Sciatic nerve (tissue), 2 donors: ENCODE measurements around the gene PYGO2. TPM values are rescaled to one million over a fixed set of nuclear protein-coding genes. Genes with fewer than 3 reads are reported as not detected.
"Not testable (repeated sequence)": the region's sequence is repeated elsewhere in the genome, so short reads cannot be mapped to it uniquely, and the experiment has no call there.

Experiments
- ATAC-seq: fragments of 200-7000 bp; cut with Tn5 transposase; one replicate; pipeline ENCODE4 v1.9.1; 2020; ENCODE audit warnings: mild to moderate bottlenecking, moderate library complexity
- DNase-seq: peaks from one replicate; pipeline ENCODE4 v3.0.0-alpha.2; 2020; ENCODE audit warnings: low spot score
- intact Hi-C: fragments of 100-400 bp; cut with DNase I; formaldehyde crosslinking; loops from one replicate; pipeline ENCODE4 v1.14.2; 2022
- total RNA-seq: library from RNA; stranded (reverse); fragmentation: NEBNext Ultra II Directional; extraction: Animal tissue kit (Norgen Biotek cat#: 25700); gene quantifications from one replicate; pipeline ENCODE4 v1.2.1, GENCODE V29; 2021
- donor health status: DM: no; HTN: no; CAD: no.
- donor health status: DM: no; HTN: no; CAD: no.

PYGO2 gene
- total RNA-seq, 1 donor from 2014 or later: 25.0 TPM

DNA sequence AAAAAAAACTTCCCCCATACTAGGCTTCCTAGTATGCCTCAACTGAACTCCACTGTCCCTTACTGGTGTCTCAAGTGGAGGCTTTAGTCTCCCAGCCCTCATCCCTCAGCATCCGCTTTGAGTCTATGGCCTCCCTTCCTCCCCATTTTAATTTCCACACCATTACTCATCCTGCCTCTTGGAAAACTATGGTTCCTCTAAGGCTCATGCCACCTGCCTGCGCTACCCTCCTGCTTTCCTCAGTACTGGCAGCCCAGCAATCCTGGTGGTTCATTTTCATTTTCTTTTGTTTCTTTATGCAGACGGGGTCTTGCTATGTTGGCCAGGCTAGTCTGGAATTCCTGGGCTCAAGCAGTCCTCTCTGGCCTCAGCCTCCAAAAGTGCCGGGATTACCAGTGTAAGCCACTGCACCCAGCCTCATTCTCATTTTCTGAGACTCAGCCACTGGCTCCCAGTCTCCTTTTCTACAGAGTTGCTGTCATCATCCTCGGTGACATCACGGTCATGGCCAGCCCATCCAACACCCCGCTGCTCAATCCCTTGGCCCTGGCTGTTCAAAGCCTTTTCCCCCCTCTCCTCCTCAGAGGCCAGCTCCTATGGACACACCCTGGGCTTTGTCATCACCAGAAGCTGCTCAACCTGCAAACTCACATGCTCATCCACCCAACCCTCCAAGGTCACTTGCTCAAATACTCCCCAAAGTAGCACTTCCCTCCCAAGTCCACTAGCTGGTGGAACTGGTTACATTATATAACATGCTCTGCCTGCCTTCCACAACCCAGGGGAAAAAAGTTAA is 22.8 kb downstream of the PYGO2 start:
- no peak for ATAC-seq
- intact Hi-C loops: no loop called here
- no peak for DNase-seq

DNA sequence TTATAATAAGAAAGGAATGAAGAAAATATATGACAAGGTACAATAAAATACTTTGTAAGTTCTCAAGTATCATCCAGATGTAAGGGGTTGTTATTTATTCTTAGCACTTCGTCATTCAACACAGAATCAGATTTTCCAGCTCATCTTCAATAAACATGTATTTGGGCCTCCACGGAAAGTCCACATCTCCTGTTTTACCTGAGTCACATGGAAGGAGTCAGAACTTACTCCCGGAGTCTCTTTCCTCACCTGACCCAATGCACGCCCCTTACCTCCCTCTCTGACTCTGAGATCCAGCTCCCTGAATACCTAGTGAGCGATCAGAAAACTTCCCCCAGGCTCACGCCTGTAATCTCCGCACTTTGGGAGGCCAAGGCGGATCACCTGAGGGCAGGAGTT is 23.6 kb downstream of the PYGO2 start:
- no peak for ATAC-seq
- intact Hi-C loops: no loop called here
- no peak for DNase-seq

DNA sequence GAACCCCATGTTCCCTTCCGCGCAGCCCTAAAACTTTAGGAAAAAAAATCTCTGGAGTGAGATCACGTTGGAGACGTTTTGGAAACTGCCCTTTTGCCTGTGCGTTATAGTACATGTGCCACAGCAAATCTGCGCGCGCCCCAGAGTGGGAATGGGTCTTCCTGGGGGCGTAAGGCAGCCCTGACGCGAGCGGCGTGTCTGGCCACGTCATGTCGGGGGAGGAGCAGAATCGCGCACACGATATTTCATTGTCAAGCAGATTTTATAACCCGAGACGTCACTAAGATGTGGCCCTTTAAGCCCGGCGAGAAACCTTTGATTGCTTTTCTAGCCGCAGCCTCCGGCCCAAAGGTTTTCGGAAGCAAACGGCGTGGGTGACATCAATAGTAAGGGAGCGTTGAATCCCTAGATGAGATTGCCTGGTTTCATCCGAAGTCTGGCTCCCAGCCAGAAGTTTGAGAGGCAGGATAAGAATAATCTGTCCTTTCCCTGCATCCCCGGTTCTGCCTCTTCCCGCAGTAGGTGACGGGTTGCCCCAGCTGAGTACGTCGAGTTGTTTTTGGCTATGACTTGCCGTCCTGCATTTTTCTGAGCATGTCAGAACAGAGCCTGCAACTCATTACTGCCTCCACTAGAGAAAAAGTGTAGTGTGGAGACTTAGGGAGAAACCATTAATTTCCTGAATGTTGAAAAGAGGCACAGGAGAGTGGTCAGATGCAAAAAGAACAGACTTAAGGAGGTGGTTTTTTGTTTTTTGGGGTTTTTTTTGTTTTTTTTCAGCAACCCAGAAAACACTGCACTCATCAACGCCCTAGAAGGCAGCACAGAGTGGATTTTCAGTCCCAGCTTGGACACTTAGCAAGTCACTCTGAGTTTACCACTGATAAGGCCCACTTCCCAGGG is 24.2 kb downstream of the PYGO2 start:
- ATAC-seq (peak; percentile 95), DNase-seq (peak; percentile 95)
- intact Hi-C loops: no loop called here

DNA sequence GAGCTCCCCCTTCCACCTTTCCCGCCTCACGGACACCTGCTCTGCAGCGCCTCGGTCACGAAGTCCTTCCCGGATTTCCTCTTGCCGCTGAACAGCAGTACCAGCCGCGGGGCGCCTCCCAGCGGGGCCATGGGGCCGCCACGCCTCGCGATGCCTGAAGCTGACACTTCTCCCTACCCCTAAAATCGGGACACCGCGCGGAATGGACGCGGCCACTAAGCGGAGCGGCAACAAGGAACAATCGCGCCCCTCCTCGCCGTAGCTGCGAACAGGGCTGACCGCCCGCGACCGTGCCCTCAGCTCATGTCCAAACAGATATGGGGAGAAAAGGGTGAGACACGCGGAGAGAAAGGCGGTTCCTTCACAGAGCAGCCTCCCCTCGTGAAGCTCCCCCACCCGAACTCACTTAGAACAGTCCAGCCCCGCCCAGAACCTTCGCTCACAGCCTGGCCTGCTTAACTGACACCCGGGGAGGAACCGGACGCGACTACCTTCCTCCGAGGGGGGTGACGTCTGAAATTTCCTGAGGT is 25.0 kb downstream of the PYGO2 start, which contains the start of gene PMVK:
Gene PMVK, minus strand, starts transcription at position 165 of the 530 bp plus-strand sequence. Its CDS starts 34 bp downstream, at position 131.
- DNase-seq (peak; percentile 96), ATAC-seq (peak; percentile 97)
- intact Hi-C loops: no loop called here

DNA sequence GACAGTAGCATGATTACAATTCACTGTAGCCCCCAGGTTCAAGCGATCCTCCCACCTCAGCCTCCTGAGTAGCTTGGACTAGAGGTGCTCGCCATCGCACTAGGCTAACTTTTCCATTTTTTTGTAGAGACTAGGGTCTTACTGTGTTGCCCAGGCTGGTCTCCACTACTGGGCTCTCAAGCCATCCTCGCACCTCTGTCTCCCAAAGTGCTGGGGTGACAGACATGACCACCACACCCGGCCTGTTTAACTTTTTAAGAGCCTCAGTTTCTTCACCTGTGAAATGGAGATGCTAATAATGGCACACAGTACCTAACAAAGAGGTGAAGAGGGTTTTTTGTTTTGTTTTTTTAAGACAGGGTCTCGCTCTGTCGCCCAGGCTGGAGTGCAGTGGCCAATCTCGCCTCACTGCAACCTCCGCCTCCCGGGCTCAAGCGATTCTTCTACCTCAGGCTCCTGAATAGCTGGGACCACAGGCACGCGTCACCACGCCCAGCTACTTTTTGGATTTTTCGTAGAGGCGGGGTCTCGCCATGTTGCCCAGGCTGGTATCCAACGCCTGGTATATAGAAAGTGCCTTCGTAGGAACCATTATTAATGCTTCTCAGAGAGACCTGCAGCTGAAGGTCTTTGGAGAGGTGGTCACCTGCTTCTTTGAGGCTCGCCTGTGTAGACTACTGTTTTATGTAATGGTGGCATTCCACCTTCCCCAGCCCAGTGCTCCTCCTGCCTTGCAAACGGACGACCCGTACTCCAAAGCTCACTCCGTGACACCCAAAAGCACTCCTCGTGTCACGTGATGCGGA is 25.6 kb downstream of the PYGO2 start:
- intact Hi-C loops: no loop called here
- DNase-seq (no peak), ATAC-seq (no peak)

DNA sequence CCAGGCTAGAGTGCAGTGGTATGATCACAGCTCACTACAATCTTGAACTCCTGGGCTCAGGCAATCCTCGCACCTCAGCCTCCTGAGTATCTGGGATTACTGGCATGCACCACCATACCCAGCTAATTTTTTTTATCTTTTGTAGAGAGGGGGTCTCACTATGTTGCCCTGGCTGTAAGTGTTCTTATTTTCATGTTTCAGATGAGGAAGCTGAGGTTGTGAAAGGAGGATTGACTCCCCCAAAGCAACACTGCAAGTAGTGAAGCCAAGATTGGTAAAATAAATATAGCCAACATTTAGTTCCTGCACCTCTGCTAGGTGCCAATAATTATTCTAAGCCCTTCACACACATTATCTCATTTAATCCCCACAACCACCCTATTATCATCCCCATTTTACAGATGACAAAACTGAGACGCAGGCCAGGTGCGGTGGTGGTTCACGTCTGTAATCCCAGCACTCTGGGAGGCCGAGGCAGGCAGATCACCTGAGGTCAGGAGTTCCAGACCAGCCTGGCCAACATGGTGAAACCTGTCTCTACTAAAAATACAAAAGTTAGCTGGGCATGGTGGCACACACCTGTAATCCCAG is 27.1 kb downstream of the PYGO2 start:
- ATAC-seq (no peak), DNase-seq (no peak)
- intact Hi-C loops: no loop called here

DNA sequence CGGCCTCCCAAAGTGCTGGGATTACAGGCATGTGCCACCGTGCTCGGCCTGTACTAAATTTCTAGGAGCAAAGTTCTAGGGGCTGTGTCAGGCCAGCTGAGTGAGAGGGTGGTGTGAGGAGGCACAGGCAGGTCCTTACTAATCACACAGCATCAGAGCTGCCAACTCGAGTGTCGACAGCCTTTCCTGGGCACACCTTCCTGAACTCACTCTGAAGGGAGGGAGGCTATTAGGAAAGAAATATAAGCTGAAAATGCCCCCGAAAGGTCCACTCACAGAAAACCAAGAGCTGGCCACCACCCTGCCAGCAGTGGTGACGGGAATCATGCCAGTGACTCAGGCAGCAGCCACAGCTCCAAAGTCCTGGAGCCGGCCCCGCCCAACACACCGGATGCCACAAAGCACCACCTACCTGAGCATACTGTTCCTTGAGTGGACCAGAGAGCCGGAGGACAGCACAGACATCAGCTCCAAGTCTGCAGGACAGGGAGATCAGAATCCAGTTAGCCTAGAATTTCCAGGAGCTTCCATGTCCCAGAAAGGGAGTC is 29.6 kb downstream of the PYGO2 start:
- no peak for DNase-seq
- no peak for ATAC-seq
- intact Hi-C loops: no loop called here

DNA sequence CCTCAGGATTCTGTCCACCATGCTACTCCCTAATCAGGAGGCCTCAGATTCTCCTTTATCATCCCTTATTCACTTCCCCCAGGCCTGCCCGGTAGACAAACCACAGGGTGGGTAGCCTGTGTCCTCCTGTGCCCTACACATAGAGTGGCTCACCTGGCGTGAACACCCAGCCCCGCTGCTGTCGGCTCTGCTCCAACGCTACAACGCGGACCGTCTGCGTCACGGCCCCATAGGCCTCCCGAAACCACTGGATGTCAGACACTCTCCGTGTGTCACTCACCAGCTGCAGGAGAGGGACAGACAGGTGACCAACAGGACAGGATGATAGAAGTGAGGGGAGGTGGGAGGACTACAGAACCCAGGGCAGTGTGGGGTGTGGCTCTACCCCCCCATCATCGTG is 35.4 kb downstream of the PYGO2 start:
- ATAC-seq (no peak), DNase-seq (no peak)
- intact Hi-C loops: no loop called here

DNA sequence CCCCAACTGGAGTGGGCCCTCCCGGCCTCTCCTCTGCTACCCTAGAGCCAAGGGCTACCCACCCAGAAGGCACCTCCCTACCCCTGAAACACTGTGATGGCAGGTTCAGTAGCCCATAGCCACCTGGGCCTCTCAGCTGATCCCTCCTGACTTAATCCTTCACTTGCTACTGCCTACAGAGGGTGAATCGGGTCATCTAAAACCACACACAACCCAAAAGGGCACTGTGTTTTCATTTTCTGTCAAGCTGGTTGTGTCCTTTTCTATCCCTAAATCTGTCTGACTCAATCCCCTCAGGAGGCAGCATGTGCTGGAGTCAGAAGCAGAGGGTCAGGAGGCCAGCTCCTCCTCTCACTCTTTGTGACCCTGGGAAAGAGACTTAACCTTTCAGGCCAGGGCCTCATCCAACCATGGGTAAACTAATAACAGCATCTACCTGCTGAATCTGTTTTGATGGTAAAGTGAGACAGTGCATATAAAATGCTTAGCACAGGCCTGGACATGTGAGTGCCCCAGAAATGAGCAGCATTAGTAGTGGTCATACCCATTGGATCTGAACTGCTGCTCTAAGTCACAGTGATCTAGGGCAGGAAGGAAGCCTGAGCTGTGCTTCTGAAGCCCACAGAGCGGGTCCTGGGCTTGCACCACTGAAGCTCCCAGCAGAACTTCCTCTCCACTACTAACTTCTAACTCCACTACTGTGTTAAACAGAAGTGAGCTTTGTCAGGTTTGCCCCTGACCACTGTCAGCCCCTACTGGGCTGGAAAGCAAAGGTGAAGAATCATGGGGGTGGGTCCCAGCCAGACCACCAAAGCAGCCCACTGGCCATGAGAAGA is 36.0 kb downstream of the PYGO2 start:
- ATAC-seq (no peak), DNase-seq (no peak)
- intact Hi-C loops: no loop called here

DNA sequence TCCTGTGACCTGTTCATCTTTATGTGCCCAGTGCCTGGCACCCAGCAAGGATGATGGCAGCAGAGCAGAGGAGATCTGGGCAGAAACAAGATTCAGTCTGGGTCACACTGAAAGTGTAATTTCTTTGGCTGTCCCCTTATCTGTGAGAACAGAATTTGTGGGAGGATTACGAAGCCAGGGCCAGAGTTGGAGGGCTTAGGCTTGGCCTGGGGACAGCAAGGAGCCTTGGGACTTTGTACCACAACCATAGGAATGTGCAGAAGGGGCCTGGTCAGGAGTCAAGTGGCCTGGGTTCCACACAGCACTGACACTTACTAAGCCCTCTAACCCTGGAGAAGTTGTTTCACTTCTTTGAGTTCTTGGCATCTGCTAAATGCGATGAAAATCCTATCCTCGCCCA is 37.9 kb downstream of the PYGO2 start:
- ATAC-seq: no peak

DNA sequence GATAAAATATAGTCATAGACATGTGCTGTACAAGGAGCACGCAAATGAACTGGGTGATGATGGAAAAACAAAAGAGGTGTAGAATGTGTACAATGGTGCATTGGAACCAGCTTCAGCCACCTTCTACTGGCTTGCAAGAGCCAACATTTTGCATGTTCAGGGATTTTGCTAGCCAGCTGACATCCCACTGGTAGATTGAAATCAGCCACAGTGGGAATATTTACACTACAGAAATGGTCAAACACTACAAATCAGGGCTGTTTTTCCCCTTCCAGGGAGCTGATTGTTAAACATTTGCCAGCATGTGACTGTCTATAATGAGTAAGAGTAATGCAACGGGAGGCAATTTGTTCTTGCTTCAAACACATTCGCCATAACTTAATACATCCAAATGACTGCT is 48.3 kb downstream of the PYGO2 start:
- intact Hi-C loops: no loop called here
- ATAC-seq (no peak), DNase-seq (no peak)

More for the DNA sequence above, 37.9 kb downstream of the PYGO2 start:
- DNase-seq: no peak
- intact Hi-C loops: no loop called here

DNA sequence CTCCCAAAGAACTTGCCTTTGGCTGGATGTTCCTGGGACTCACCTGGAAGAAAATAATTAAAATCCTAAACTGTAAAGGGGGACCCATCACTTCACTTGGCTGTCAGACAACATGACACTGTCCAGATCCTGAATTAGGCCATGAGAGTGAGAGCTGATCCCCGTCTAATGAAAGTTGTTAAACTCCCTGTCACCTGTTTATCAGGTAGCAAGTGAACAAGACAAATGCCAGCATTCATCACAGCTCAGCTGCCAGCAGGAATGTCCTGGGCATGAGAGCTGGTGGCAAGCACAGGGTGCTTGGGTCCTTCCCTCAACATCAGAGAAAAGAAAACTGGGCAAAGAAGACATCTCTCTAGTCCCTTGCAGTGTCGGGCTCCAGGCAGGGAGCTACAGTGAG is 48.8 kb downstream of the PYGO2 start:
- ATAC-seq (no peak), DNase-seq (peak; percentile 4)
- intact Hi-C loops: no loop called here

DNA sequence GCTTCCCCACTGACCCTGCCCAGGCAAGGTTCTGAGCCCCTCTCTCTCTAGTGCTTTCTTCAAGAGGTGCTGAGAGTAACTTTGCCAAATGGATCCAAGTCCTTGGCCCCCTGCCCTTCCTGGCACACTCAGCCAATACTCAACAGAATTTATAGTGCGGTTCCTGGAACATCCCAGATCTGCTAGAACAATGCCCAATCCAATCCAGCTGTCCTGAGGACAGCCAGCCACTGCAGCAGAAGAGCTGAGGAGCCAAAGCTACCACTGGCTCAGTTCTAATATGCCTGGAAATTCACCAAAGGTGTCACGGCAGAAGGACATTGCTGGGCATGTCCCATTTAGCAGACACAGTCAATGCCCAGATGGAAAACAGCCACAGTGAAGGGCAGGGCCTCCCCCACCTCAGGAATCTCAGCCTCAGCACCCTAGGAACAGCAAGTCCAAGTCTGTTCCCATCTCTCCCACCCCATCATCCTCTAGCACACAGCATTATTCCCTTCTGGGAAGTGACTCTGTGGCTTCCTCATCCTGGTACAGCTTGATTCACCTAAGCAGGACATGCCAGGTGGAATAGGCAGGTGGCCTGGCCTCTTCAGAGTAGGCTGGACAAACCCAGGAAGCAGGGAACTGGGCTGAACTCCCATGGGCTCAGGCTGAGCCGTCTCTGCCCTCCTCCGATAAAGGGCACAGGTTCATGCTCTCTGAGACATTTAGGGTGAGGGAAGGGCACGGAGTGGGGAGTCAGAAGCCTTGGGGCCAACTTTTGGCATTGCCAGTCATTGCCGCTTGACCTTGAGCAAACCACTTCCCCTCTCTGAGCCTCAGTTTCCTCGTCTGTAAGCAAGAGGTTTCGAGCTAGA is 49.7 kb downstream of the PYGO2 start:
- DNase-seq (peak; percentile 18), ATAC-seq (no peak)
- intact Hi-C loops: no loop called here

DNA sequence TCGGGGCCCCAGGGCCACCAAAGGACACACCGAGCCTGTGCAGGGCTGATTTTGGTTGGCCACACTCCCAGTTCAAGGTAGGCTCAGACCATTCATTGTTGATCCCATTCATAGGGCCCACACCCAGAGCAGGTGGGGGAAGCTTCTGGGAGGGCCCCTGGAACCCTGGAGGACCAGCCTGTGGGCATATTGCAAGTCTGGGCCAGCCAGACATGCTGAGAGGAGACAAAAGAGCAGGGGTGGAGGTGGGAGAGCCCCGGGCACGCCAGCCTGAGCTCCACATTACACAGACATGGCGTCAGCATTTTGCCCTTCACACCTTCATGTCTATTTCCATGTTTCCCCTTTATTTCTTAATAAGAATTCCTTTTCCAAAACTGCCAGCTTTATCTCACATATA is 50.7 kb downstream of the PYGO2 start:
- ATAC-seq (no peak), DNase-seq (peak; percentile 27)
- intact Hi-C loops: no loop called here

DNA sequence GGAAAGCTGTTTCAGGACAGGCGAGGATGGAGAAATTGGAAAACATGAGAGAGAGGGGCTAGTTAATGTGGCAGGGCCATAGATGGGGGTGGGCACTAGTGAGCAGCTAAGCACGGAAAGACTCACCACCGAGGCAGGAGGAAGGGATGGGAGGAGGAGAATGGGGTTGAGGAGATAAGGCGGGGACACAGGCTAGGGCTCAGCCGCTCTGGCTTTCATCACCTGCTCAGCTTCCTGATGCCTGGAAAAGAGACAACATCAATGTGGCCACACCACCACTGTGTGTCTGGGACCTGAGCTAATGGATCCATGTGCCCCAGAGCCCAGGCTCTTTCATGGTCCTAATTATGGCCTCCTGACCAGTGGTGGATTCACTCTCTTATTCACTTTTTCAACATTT is 52.6 kb downstream of the PYGO2 start:
- intact Hi-C loops: no loop called here
- peak; percentile 15 for DNase-seq

DNA sequence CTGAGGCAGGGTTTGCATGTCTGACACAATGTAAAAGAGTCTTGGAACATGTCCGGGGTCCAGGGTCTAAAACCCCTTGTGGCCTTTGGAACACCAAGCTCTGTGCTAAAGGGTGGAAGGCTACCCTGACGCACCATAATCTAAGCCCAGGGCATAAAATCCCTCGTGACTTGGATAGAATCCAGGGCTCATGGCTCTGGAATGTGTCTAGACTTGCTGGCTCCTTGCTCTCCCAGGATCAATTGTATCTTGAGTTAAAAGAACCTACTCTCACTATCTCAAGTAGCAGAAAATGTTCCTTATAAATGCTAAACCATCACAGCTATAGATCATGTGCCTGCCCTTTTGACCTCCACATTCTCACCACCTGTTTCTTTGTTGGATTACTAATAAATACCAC is 53.5 kb downstream of the PYGO2 start:
- intact Hi-C loops, ATAC-seq: not testable (repeated sequence)
- peak; percentile 18 for DNase-seq

More for the DNA sequence above, 52.6 kb downstream of the PYGO2 start:
- ATAC-seq: no peak
